Mononuclear cell (primary cell): Measurements from ENCODE around the gene TLR4. TPM values are rescaled to one million over a fixed set of nuclear protein-coding genes. Genes with fewer than 3 reads are reported as not detected.

Experiments used
- H3K27me3 ChIP-seq: 2 replicates; pipeline ENCODE4 v1.6.0; 2011; ENCODE audit warnings: low read length, control low read depth; ENCODE audit not compliant: insufficient read depth
- H3K4me1 ChIP-seq: 2 replicates; pipeline ENCODE4 v1.5.1; 2011; ENCODE audit warnings: mild to moderate bottlenecking, low read length, control low read depth; ENCODE audit not compliant: insufficient read depth
- H3K4me3 ChIP-seq: 2 replicates; pipeline ENCODE4 v1.5.1; 2011; ENCODE audit warnings: mild to moderate bottlenecking, low read length, moderate library complexity
- H3K9me3 ChIP-seq: 2 replicates; pipeline ENCODE4 v1.5.1; 2011; ENCODE audit warnings: low read depth, mild to moderate bottlenecking, control low read depth, low read length
- total RNA-seq: library from RNA; depleted of rRNA; stranded (reverse); fragments of >200 nt; gene quantifications from one replicate; pipeline ENCODE4 v1.2.3, GENCODE V29; 2012

The TLR4 gene
- total RNA-seq, 1 donor, result 59.9 TPM

DNA sequence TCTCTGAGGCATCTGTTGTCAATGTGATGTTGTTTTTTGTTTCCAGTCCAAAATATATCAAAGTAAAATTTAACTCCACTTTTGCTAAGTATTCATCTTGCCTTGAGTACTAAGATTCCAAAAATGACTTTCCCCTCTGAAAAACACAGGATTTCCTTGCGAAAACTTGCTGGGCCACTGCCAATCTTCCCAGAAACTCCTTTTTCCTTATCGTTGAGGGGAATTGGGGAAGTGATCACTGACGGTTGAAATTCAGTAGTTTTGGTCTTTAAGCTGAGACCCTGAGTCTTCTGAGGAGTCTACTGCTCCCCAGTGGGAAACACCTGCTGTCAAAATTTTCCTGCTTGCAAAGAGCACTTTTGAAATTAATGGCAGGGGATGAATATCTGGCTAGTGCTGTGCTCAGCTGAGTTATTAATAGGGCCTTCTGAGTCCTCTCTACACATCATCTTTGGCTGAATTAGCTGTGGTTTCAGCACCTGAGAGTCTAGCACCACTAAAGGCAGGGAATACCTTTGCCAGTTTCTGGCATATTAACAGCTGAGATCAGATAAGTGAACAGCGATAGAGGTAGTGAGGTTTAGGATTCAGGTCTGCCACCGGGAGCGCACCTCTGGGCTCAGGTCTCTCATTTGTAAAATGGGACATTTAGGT lies 18.0 kb downstream of the TLR4 start:
- Histone ChIP-seq H3K27me3 (no peaks in the 10 kb centered on the region), H3K9me3 (no peaks in the 10 kb centered on the region), H3K4me3 (no peak overlapping the region), H3K4me1 (peaks cover 92% of the 10 kb centered on the region)

DNA sequence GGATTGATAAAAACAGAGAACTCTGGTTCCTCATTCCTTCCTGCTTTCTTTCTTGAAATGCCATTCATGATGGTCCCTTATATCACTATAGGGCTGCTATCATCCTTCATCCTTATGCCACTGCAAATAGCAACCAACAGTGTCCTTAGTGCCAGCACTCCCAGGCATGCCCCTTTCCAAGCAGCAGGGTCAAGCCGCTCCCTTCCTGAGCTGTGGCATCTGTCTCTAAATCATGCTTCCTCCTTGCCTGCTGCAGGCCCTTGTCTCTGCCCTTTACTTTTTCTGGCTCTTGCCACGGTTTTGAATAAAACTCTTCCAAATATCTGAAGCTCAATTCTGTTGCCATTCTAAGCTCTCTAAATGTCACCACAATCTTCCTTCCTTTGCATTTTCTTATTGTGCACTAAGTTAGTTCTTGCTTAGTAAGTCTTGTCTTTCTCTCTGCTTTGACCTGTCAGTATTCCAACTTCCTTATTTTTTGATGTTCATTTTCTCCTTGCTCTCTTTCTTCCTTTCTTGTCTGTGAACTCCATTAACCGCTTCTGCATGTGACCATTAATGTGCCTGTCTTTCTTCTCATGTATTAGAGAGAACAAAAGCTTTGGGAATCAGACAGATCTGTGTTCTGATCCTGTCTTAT lies 19.9 kb downstream of the TLR4 start:
- Histone ChIP-seq H3K27me3 (no peaks in the 10 kb centered on the region), H3K4me1 (peaks cover 83% of the 10 kb centered on the region), H3K9me3 (no peaks in the 10 kb centered on the region), H3K4me3 (no peak overlapping the region)

DNA sequence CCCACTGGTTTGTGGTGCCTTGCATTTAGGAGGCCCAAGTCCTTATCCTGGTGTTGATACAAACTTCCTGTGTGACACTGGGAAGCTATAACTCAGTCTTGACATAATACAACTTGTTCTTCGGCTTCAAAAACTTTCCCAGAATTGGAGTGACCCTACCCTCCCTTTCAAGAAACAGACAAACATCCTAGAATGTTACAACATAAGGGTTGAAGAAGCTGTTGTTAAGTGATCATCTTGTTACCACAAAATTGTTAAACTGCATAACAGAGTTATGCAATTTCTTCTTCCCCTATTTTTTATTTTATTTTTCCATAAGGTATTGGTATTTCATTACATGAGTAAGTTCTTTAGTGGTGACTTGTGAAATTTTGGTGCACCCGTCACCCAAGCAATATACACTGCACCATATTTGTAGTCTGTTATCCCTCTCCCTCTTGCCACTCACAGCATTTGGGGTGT lies 21.3 kb downstream of the TLR4 start:
- Histone ChIP-seq H3K9me3 (no peaks in the 10 kb centered on the region), H3K4me3 (no peak overlapping the region), H3K4me1 (peaks cover 75% of the 10 kb centered on the region), H3K27me3 (no peaks in the 10 kb centered on the region)

DNA sequence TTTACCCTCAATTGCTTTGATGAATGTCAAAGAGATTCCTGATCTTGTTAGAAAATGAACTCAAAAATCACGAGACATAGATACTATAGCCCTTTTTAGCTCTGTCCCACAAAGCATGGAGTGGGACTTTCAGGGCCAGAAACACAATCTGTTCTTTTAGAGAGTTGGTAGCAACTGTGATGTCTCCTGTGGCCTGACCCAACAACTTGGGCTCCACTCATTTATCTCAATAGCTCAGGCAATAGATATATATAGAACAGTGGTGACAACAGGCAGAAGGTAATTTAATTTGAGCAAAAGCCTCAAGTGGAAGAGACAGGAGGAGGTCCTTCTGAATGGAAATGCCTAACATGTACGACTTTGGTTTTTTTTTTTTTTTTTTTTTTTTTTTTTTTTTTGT lies 25.2 kb downstream of the TLR4 start:
- H3K27me3 ChIP-seq, result no peaks in the 10 kb centered on the region
- H3K4me1 ChIP-seq, result peaks cover 53% of the 10 kb centered on the region
- no peak overlapping the region for H3K4me3 ChIP-seq
- H3K9me3 ChIP-seq, result no peaks in the 10 kb centered on the region

DNA sequence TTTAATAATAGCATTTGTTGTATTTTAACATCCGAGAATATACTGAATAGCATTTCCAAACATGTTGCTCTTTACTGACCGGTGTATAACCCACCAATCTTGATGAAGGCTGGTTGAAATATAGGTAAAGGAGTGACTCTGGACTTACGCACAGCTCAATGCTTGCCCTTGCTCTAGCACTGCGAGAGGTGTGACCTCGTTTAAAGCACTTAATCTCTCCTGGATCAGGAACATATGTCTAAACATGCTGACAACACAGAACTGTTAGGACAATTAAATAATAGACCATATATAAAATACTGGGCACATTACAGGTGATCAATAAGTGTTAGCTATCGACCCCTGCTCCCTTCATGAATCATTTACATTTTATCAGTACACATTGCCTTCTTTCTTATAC lies 28.3 kb downstream of the TLR4 start:
- Histone ChIP-seq H3K27me3 (no peaks in the 10 kb centered on the region), H3K9me3 (no peaks in the 10 kb centered on the region), H3K4me1 (peaks cover 24% of the 10 kb centered on the region), H3K4me3 (no peak overlapping the region)

DNA sequence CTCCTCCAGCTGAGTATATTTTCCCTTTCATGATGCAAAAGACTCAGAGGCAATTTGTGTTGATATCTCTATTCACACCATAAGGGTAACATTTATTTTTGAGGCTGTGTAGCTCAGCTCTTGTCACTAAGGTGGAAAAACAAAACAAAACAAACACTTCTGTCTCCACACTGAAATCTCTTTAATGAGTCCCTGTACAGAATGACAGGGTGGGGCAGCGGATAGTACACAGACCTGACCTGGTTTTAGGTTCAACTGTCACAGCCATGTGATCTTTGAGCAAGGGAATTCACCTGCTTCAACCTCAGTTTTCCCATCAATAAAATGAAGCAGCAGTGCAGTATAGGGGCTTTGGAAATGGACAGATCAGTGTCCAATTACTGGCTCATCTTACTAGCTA lies 29.3 kb downstream of the TLR4 start:
- no peaks in the 10 kb centered on the region for H3K9me3 ChIP-seq
- no peaks in the 10 kb centered on the region for H3K27me3 ChIP-seq
- H3K4me3 ChIP-seq, result no peak overlapping the region
- peaks cover 18% of the 10 kb centered on the region for H3K4me1 ChIP-seq

DNA sequence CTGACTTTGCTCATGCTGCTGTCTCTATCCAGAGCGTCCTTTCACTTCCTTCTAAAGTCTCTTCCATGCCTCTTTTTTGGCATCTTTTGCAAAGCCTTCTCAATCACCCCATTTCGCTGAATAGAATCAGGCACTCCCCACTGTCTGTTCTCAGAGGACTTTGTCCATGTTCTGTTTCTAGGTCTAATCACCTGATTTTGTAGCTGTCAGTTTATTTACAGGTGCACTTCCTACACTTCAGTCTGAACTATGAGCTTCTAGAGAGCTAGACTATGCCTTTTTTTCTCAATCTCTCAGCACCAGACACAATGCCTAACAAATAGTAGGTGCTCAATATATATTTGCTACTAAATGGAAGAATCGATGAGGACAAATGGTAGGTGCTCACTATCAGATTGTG lies 29.9 kb downstream of the TLR4 start:
- peaks cover 18% of the 10 kb centered on the region for H3K4me1 ChIP-seq

DNA sequence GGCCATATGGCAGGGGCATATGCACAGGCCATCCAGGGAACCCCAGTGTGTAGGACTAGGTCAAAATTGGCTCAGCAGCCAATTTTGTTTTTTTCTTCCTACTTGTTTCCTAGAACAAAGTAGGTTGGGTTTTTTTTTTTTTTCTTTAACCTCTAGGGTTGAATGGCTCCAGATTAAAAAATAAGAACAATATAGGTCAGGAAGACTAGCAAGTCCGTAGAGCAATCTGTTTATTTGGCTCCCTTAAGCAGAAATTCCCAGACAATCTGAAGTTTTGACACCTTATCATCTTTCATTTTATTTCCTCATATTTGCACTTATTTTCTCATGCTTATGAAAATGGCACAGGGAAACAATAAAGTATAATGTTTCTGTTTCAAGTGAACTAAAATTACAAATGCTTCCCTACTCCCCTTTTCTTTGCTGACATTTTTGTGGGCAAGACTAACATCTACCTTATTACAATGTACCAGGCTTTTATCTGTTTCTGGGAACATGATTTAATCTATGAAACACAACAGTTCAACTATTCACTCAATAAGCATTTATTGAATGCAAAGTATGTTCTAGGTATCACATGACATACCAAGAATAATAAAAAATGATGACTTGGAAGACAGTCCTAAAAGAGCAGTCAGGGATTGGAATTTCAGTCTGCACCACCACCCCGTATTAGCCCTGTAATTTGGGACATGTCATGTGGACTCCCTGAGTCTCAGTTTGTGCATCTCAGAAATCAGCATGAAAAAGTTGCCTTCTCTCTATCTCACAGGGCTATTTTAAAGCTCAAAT lies 30.5 kb downstream of the TLR4 start:
- H3K4me3 ChIP-seq, result no peak overlapping the region
- H3K27me3 ChIP-seq, result no peaks in the 10 kb centered on the region
- H3K4me1 ChIP-seq, result peaks cover 18% of the 10 kb centered on the region
- no peaks in the 10 kb centered on the region for H3K9me3 ChIP-seq

More for the DNA sequence above, 29.9 kb downstream of the TLR4 start:
- H3K4me3 ChIP-seq, result no peak overlapping the region
- no peaks in the 10 kb centered on the region for H3K9me3 ChIP-seq
- no peaks in the 10 kb centered on the region for H3K27me3 ChIP-seq

DNA sequence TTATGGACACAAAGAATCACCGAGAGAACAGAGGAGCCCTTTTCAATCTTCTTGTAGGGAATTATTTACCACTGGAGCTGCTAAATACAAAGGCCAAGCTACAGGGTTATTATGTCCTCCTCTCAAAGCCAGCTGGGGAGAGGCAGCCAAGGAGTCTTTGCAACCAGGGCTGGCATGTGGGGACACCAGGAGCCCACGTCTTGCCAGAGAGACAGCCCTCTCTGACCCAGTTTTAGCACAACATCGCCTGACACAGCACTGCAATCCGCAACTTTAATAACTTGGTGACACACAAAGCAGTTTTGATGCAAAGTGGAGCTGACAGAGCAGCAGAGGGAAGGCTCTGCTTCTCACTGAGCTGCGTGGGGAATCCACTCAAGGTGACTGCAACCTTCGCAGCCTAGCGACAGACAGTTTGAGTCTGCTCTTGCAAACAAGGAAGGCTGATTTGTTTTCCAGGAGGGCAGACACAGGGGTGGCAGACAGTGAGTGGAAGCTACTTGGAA lies 33.6 kb downstream of the TLR4 start:
- Histone ChIP-seq H3K4me3 (no peak overlapping the region), H3K27me3 (no peaks in the 10 kb centered on the region), H3K9me3 (no peaks in the 10 kb centered on the region), H3K4me1 (peaks cover 13% of the 10 kb centered on the region)

DNA sequence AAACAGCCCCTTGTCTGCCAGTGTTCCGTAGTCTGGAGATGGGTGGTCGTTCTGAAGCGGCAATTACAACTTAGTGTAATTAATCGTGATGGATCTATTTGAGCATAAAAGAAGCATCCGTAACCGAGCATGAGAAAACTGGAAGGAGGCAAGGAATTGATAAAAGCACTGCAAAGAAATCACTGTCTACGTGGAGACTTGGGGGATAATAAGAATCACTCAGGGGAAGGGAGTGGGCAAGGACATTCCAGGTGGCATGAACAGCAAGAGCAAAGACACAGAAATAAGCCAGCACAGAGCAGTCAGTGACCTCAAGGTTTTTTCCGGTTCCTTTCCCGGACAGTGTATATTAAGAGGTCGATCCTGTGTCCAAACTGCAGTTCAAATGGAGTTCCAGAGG lies 35.0 kb downstream of the TLR4 start:
- H3K4me3 ChIP-seq, result no peak overlapping the region
- H3K9me3 ChIP-seq, result no peaks in the 10 kb centered on the region
- H3K4me1 ChIP-seq, result peaks cover 2% of the 10 kb centered on the region
- peaks cover 6% of the 10 kb centered on the region for H3K27me3 ChIP-seq

DNA sequence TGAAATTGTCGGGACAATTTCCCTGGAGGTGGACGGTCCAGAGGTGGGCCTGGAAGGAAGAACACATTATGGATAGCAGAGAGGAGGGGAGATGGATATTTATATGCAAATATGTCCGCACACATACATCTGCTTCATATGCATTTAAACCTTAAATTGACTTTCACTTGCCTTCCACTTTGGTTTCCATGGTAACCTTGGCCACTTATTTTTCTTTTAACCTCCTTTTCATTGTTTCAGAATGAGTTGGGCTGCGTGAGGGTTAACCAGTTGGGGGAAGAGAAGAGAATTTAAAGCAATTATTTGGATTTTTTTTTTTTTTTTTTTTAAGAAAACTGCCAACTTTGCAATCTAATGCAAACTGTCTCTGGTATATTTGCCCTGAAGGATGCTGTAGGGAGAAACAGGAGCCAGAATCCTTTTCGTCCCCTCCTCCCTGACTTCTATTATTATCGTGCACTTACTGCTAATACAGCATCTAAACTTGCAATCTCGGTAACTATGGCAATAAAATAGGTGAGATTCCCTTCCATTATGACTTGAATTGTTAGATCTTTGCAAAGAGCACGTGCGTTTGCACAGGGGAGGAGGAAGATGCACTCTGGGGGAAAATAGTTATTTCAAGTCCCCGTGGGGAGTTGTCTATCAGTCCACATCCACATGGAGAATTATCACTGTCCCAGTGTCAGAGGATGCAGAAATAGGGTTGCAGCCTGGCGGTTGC lies 35.6 kb downstream of the TLR4 start:
- Histone ChIP-seq H3K9me3 (no peaks in the 10 kb centered on the region), H3K4me3 (no peak overlapping the region), H3K27me3 (peaks cover 10% of the 10 kb centered on the region), H3K4me1 (peaks cover 7% of the 10 kb centered on the region)

DNA sequence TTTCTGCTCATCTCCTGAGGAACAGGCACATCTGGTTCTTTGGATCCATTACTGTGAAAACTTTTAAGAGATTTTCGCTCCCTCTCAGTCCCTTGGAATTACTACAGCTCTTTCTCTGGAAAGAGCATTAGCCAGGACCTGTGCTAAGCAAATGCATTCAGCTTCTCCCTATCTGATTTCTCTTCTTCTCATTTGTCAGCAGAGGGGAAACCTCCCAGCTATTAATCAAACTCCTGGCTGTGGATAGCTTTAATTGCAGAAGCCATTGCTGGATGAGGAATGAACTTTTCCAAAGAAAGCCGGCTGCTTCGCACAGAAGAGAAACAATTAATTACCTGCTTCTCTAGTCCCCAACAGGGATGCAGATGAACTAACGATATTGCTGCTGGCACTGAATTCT lies 37.9 kb downstream of the TLR4 start:
- Histone ChIP-seq H3K4me3 (no peak overlapping the region), H3K9me3 (no peaks in the 10 kb centered on the region), H3K27me3 (peaks cover 27% of the 10 kb centered on the region), H3K4me1 (peaks cover 16% of the 10 kb centered on the region)

DNA sequence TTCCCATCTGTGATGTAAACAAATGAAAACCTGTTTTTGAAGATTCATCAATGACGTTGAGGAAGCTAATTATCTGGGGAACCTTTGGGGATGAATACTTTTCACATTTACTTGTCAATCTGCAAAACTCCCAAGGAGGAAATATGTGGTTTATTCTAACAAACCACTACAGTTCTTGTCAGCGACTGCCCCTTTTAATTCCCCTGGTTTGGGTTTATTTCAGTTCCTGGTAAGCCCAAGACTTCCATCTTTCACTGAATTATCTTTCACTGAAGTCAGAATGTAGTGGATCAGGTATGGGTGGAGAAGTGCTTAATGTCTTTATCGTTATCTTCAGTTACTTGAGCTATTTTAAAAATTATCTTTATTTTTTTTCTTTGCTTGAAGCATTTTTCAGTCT lies 40.2 kb downstream of the TLR4 start:
- H3K27me3 ChIP-seq, result peaks cover 27% of the 10 kb centered on the region
- H3K4me1 ChIP-seq, result peaks cover 16% of the 10 kb centered on the region
- H3K4me3 ChIP-seq, result no peak overlapping the region
- H3K9me3 ChIP-seq, result no peaks in the 10 kb centered on the region

DNA sequence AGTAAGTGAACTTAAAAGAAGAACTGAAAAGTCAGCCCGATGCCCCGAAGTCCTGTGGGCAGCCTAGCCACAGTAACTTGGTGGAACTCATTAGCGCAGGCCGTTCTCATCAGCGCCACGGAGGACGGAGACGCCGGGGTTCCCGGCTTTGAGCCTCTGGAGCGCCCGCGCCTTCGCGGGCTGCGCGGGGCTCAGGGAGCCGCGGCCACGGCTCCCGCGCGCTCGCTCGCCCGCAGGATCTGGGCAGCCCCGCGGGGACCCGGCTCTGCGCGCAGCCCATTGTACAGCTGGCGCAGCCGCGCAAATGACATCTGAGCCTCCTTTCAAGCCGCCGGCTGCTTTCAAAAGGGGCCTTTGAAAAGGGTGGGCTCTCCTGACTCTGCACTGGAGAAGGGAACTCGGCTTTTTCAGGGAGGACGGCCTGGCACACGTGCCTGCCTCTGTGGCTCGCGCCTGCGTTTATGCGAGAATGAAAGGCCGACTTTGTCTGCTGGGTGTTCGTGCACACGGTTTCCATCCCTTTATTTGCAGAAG lies 40.7 kb downstream of the TLR4 start:
- Histone ChIP-seq H3K27me3 (peaks cover 27% of the 10 kb centered on the region), H3K4me1 (peaks cover 16% of the 10 kb centered on the region), H3K4me3 (peak overlapping the region; percentile 12)

More for the DNA sequence above, 40.7 kb downstream of the TLR4 start:
- H3K9me3 ChIP-seq, result no peaks in the 10 kb centered on the region
